CD14-positive monocyte (primary cell): Measurements from ENCODE around the gene ZSWIM3. TPM values are rescaled to one million over a fixed set of nuclear protein-coding genes. Genes with fewer than 3 reads are reported as not detected.

Source experiments
- DNase-seq, 3 donors: peaks; one replicate each; pipeline ENCODE4 v3.0.0-alpha.2; 2011 to 2022
- H2AFZ ChIP-seq: 2 replicates; pipeline ENCODE4 v1.6.0; 2012; ENCODE audit warnings: mild to moderate bottlenecking, low read depth, low read length, inconsistent platforms; ENCODE audit not compliant: insufficient read depth, poor library complexity, severe bottlenecking
- H3K27ac ChIP-seq, 2 donors: 1 replicate in 1 of 2; 2 replicates in 1 of 2; pipeline ENCODE4 v1.5.1; 2012 to 2013; ENCODE audit warnings: low read length in 2 of 2, control low read depth in 1 of 2, inconsistent platforms in 1 of 2, low read depth in 1 of 2, mild to moderate bottlenecking in 1 of 2
- H3K27me3 ChIP-seq, 2 donors: one replicate each; pipeline versions ENCODE4 v1.6.0 to v1.6.1; 2011 to 2013; ENCODE audit warnings: low read length in 2 of 2; ENCODE audit not compliant: control insufficient read depth in 2 of 2, insufficient read depth in 2 of 2
- H3K36me3 ChIP-seq, 2 donors: replicated peaks in 1 of 2; 1 replicate in 1 of 2; 2 replicates in 1 of 2; pipeline versions ENCODE4 v1.5.1 to v1.6.1; 2012 to 2013; ENCODE audit warnings: low read length in 2 of 2, control low read depth in 1 of 2, inconsistent platforms in 1 of 2, mild to moderate bottlenecking in 1 of 2; ENCODE audit not compliant: insufficient read depth in 2 of 2, control insufficient read depth in 1 of 2
- H3K4me1 ChIP-seq, 2 donors: 1 replicate in 1 of 2; 2 replicates in 1 of 2; pipeline versions ENCODE4 v1.5.1 to v1.6.1; 2012 to 2013; ENCODE audit warnings: low read length in 2 of 2, control low read depth in 1 of 2, inconsistent platforms in 1 of 2, mild to moderate bottlenecking in 1 of 2, moderate library complexity in 1 of 2; ENCODE audit not compliant: insufficient read depth in 2 of 2, control insufficient read depth in 1 of 2
- H3K4me2 ChIP-seq: replicated peaks from 2 replicates; pipeline ENCODE3; 2012; ENCODE audit warnings: low read length, moderate library complexity, mild to moderate bottlenecking; ENCODE audit not compliant: poor library complexity, severe bottlenecking; ENCODE audit errors: extremely low read depth
- H3K4me3 ChIP-seq, 3 experiments: fragments of 200-600 bp in 1 of 3; sonication (generic) in 1 of 3; replicated peaks in 1 of 3; 1 replicate in 2 of 3; 2 replicates in 1 of 3; pipeline ENCODE4 v1.5.1; 2011 to 2013; ENCODE audit warnings: low read length in 3 of 3, mild to moderate bottlenecking in 3 of 3, control low read depth in 2 of 3, low read depth in 2 of 3, inconsistent platforms in 1 of 3, moderate library complexity in 1 of 3
- H3K79me2 ChIP-seq: 2 replicates; pipeline ENCODE4 v1.6.0; 2012; ENCODE audit warnings: mild to moderate bottlenecking, control low read depth, inconsistent platforms, low read length, moderate library complexity; ENCODE audit not compliant: insufficient read depth
- H3K9ac ChIP-seq: 2 replicates; pipeline ENCODE4 v1.6.0; 2017; ENCODE audit warnings: low read length, mild to moderate bottlenecking; ENCODE audit not compliant: insufficient read depth, poor library complexity, severe bottlenecking
- H3K9me3 ChIP-seq, 2 donors: replicated peaks in 1 of 2; 1 replicate in 1 of 2; 2 replicates in 1 of 2; pipeline versions ENCODE4 v1.5.1 to v1.6.1; 2012 to 2013; ENCODE audit warnings: low read length in 2 of 2, control low read depth in 1 of 2; ENCODE audit not compliant: control insufficient read depth in 1 of 2, insufficient read depth in 1 of 2
- H4K20me1 ChIP-seq: 2 replicates; pipeline ENCODE4 v1.6.0; 2012; ENCODE audit warnings: mild to moderate bottlenecking, low read length, control low read depth, moderate library complexity; ENCODE audit not compliant: insufficient read depth
- H3K27ac Mint-ChIP-seq, 7 donors: one replicate each; pipeline ENCODE4 v1.8.0; 2020; ENCODE audit warnings: mild to moderate bottlenecking in 7 of 7, mixed read lengths in 7 of 7, moderate library complexity in 6 of 7, inconsistent platforms in 2 of 7
- H3K27me3 Mint-ChIP-seq, 3 donors: one replicate each; pipeline ENCODE4 v1.8.0; 2021 to 2022; ENCODE audit warnings: low read depth in 3 of 3, mild to moderate bottlenecking in 3 of 3, mixed read lengths in 3 of 3, moderate library complexity in 3 of 3, inconsistent platforms in 1 of 3
- H3K36me3 Mint-ChIP-seq, 2 donors: one replicate each; pipeline ENCODE4 v1.8.0; 2020; ENCODE audit warnings: mixed read lengths in 2 of 2, inconsistent platforms in 1 of 2, mild to moderate bottlenecking in 1 of 2
- H3K4me1 Mint-ChIP-seq: one replicate; pipeline ENCODE4 v1.8.0; 2020; ENCODE audit warnings: mild to moderate bottlenecking, mixed read lengths
- H3K4me3 Mint-ChIP-seq, 2 donors: one replicate each; pipeline ENCODE4 v1.8.0; 2020; ENCODE audit warnings: mild to moderate bottlenecking in 2 of 2, mixed read lengths in 2 of 2, moderate library complexity in 1 of 2
- H3K9me3 Mint-ChIP-seq, 7 donors: one replicate each; pipeline ENCODE4 v1.8.0; 2020 to 2022; ENCODE audit warnings: mixed read lengths in 7 of 7, mild to moderate bottlenecking in 6 of 7, moderate library complexity in 6 of 7, inconsistent platforms in 2 of 7
- CTCF ChIP-seq: fragments of 200-600 bp; IDR thresholded peaks from one replicate; pipeline ENCODE4 v1.8.0; 2022; ENCODE audit warnings: antibody characterized with exemption, mild to moderate bottlenecking
- WGBS: methylation state at CpG from one replicate; pipeline ENCODE4 v1.1.5; 2013; ENCODE audit warnings: missing lambda C conversion rate; ENCODE audit not compliant: insufficient coverage; 5-methylcytosine and 5-hydroxymethylcytosine counted together
- intact Hi-C, 2 donors: fragments of 100-400 bp; cut with micrococcal nuclease; formaldehyde crosslinking; loops; one replicate each; pipeline versions ENCODE4 v1.15.0 to v1.15.1; 2023
- polyA plus RNA-seq, 3 donors: library from polyadenylated mRNA; depleted of rRNA in 1 of 3; unstranded in 2 of 3; stranded (reverse) in 1 of 3; fragments of 300-500 nt in 2 of 3; fragments of >200 nt in 1 of 3; fragmentation: Illumina TruSeq in 2 of 3; gene quantifications; 1 replicate in 2 of 3; 2 replicates in 1 of 3; pipeline ENCODE4 v1.2.3, GENCODE V29; 2012 to 2021

Gene ZSWIM3
- polyA plus RNA-seq, 3 donors = 0.29 to 1.5 (median 0.64) TPM

- intact Hi-C loops = no loop called here
- Histone ChIP-seq H3K27me3 (peaks cover 10 to 30% of the 10 kb centered on the region in 2 donors), H3K4me2 (peak overlapping the region; percentile 57), H3K4me3 (no peak overlapping the region), H2AFZ (peak overlapping the region; percentile 65), H3K9me3 (no peaks in the 10 kb centered on the region), H3K27ac (no peak overlapping the region), H3K79me2 (no peaks in the 10 kb centered on the region), H4K20me1 (no peaks in the 10 kb centered on the region), H3K36me3 (no peaks in the 10 kb centered on the region), H3K4me1 (peaks cover 17 to 31% of the 10 kb centered on the region in 2 donors), H3K9ac (peak overlapping the region; percentile 27)
- WGBS = 19% methylated on average over 54 of the region's 57 CpGs
- Mint-ChIP-seq H3K9me3 (peaks cover 0 to 15% (median 5%) of the 10 kb centered on the region in 7 donors), H3K4me3 (peak overlapping the region; percentile 71 to 91), H3K27ac (peak overlapping the region in 2 of 7 donors; percentile 50 to 76), H3K36me3 (peaks cover 0 to 11% of the 10 kb centered on the region in 2 donors), H3K4me1 (peaks cover 36% of the 10 kb centered on the region), H3K27me3 (peaks cover 39 to 43% (median 40%) of the 10 kb centered on the region in 3 donors)
- TF ChIP-seq CTCF = peak; percentile 33
- peak in 2 of 3 donors; percentile 37 to 49 for DNase-seq
Observed at GRCh38 chr20:45823949-45824835, 33.2 kb upstream of the ZSWIM3 start.

- no peak overlapping the region for H3K27ac ChIP-seq
- no peaks in the 10 kb centered on the region for H3K36me3 ChIP-seq
- H3K9me3 ChIP-seq = no peaks in the 10 kb centered on the region
- no peak overlapping the region for H2AFZ ChIP-seq
- DNase-seq = no peak
- H3K4me1 Mint-ChIP-seq = peaks cover 36% of the 10 kb centered on the region
- H3K79me2 ChIP-seq = no peaks in the 10 kb centered on the region
- H3K4me3 Mint-ChIP-seq = no peak overlapping the region
- no peak overlapping the region for H3K9ac ChIP-seq
- H3K27ac Mint-ChIP-seq = peak overlapping the region in 1 of 7 donors; percentile 13
- no peak for TF ChIP-seq CTCF
- peaks cover 0 to 15% (median 5%) of the 10 kb centered on the region in 7 donors for H3K9me3 Mint-ChIP-seq
- 100% methylated on average over 1 of the region's 6 CpGs for WGBS
- H3K27me3 ChIP-seq = peaks cover 10 to 30% of the 10 kb centered on the region in 2 donors
- no peaks in the 10 kb centered on the region for H4K20me1 ChIP-seq
- peaks cover 19 to 27% of the 10 kb centered on the region in 2 donors for H3K4me1 ChIP-seq
- H3K27me3 Mint-ChIP-seq = peaks cover 37 to 39% (median 39%) of the 10 kb centered on the region in 3 donors
- peaks cover 0 to 11% of the 10 kb centered on the region in 2 donors for H3K36me3 Mint-ChIP-seq
- H3K4me3 ChIP-seq = no peak overlapping the region
- intact Hi-C loops = no loop called here
- no peak overlapping the region for H3K4me2 ChIP-seq
Observed at GRCh38 chr20:45826381-45827019, 30.9 kb upstream of the ZSWIM3 start.
